ENCODE results near the gene NIPAL3.
"Not testable (repeated sequence)": the region's sequence is repeated elsewhere in the genome, so short reads cannot be mapped to it uniquely, and the experiment has no call there.

Gene NIPAL3

DNA sequence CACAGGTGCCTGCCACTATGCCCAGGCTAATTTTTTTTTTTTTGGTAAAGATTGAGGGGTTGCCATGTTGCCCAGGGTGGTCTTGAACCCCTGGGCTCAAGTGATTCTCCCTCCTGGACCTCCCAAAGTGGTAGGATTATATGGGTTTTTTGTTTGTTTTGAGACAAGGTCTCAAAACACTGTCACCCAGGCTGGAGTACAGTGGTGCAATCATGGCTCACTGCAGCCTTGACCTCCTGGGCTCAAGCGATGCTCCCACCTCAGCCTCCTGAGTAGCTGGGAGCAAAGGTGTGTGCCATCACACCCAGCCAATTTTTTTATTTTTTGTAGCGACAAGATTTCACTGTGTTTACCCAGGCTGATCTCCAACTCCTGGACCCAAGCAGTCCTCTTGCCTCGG lies 78.2 kb downstream of the NIPAL3 start:
- no peak for DNase-seq

- DNase-seq: no peak
Measured at GRCh38 chr1:24498589-24498988, 83.0 kb downstream of the NIPAL3 start.

GRCh38 chr1:24500448-24501048 lies 84.9 kb downstream of the NIPAL3 start:
- DNase-seq: no peak

DNA sequence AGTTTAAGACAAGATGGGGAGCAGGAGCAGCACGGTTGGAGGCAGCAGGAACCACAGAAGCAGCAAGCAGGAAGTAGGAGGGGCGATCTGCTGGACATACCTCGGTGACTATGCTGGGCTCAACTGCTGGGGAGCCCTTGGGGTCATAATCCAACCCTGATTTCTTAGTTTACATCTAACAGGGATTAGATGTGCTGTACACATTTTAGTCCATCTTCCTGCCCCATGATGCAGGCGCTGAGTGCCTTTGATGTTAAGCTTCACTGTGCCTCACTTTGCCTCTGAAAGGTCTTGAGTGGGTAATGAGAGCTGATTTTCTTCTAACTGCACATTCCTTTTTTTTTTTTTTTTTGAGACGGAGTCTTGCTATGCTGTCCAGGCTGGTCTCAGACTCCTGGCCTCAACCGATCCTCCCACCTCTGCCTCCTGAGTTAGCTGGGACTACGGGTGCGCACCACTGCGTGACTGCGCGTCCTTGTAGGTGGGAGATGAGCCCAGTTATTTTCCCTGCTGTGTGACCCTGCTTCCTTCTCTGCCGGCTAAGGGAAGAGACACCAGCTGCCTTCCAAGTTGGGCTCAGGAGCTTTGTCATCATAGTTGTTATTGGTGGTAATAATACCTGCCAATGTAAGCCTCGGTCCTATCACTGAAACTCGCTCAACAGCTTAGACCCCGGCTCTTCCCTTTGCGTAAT lies 85.9 kb downstream of the NIPAL3 start:
- no peak for DNase-seq

GRCh38 chr1:24502065-24502708 lies 86.6 kb downstream of the NIPAL3 start:
- peak; percentile 66 for DNase-seq

DNA sequence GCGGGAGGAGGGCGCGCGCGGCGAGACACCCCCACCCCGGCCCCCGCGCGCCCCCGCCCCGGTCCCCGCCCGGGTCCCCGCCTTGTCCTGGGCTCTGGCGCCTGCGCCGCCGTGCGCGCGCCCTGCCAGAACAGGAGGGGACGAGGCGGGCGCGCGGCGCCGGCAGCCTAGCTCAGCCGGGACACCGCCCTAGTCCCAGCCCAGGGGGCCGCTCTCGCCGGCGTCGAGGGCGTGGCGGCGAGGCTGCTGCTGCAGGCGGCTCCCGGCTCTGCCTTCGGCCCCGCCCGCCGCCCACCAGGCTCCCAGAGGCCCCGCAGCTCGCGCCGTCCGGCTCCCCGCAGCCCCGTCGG lies 87.1 kb downstream of the NIPAL3 start, which contains the start of gene RCAN3:
RCAN3 (plus strand) TSS at position 128 of the 350 bp plus-strand sequence. CDS start 11,537 bp downstream, outside the sequence.
- DNase-seq: peak; percentile 70

DNA sequence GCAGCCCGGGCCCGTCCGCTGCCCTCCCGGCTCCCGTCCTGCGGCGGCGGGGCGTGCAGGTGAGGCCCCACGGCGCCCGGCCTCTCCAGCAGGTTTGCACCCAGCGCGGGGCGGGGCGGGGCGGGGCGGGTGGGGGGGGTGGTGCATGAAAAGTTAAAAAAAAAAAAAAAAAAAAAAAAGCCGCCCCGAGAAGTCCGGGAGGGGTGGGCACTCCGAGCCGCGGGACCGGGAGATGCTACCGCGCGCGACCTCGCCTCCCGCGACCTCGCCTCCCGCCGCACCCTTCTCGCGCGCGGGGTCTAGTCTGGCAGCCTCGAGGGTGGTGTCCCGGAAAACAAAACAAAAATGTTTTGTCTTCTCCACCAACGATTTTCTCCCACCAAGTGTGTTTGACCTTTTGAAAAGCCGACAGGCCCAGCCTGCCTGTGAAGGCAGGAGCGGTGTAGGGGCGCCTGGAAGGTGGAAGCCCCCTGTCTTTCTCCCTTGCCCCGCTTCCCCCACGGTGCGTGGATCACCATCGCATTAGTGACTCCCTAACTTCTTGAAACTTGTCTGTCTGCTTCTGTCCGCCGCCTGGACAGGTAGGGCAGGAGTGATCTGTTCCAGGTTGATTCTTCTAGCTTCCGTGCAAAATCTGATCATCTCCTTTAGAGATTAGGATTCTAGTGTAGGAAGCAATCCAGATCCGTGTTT lies 87.6 kb downstream of the NIPAL3 start:
- no peak for DNase-seq

DNA sequence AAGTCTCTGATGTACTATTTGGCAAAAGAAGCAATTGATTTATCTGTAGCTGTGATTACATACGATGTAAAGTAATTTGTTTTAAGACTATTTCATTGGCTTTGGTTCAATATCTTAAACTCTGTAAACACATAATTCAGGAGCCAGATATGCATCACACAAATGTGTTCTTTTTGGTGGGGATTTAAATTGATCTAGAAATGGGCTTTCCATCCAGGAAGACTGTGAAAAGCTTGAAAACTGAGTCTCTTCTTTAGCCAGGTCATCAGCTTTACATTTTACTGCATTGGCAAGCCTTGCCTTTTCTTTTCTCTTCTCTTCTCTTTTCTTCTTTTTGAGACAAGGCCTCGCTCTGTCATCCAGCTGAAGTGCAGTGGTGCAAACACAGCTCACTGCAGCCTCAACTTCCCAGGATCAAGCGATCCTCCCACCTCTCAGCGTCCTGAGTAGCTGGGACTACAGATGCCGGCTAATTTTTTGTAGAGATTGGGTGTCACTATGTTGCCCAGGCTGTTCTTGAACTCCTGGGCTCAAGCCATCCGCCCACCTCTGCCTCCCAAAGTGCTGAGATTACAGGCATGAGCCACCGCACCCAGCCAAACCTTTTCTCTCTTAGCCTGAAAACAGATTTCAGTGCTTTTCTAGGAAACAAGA lies 88.4 kb downstream of the NIPAL3 start:
- no peak for DNase-seq

DNA sequence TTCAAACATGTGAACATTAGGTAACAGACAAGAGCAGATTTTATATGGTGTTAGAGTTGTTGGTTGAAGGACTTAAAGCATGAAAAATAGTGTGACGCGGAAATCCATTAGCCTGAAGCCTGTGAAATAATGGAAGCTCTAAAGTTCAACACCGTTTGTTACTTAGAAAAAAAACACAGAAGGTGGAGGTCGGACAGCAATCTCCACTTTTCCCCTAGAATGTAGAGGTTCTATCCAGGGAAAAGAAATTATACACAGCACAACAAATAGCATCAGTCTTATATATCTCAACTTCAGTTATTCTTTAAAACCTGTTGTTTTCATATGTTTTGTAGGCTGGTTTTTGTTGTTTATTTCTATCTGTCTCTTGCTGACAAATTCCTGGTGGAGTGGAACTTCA lies 89.0 kb downstream of the NIPAL3 start:
- no peak for DNase-seq

DNA sequence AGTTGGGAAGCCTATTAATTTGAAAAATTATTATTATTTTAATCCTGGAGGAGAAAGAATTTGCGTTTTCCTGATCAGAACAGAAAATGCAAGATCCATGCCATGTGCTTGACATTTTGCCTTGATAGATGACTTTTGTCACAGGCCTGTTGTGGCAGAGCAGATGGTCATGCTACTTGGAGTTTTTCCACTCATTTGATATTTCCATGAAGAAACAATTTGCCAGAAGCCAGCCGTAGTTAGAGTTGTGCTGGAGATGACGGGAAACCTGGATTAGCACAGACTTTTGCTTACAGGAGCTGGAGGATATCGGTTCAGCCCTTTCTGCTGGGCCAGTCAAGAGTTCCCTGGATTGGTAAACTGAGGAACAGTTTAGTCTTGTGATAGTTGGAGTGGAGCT lies 90.2 kb downstream of the NIPAL3 start:
- no peak for DNase-seq

DNA sequence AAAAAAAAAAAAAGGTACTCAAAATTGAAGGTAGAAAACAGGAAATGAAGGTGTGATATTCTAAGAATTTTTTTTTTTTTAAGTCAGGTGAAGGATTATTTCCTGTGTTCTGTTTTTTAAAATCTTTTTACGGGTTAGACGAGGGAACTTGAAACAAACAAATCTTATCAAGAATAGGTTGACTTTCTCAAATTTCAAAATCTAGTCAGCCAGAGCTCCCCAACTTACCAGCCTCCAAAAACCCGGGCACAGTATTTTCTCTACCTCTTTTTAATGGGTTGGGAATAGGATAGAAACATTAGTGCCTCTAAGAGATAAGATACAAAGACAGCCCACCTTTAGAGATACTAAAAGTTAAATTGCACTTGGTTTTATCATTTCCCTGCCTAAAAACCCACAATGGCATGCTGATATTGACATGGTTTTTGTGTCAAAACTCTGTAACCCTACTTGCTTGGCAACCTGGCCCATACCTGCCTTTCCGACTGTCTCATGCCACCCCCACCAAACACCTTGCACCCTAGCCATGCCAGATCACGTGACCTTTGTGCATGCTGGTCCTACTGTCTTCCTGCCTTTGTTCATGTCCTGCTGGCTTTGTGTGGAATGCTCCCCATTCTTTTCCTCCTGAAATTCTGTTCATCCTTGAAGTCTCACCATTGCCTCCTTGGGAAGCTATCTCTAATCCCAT lies 91.2 kb downstream of the NIPAL3 start:
- no peak for DNase-seq

GRCh38 chr1:24507405-24507804 lies 91.8 kb downstream of the NIPAL3 start:
- DNase-seq: no peak

GRCh38 chr1:24508911-24509310 lies 93.3 kb downstream of the NIPAL3 start:
- no peak for DNase-seq

DNA sequence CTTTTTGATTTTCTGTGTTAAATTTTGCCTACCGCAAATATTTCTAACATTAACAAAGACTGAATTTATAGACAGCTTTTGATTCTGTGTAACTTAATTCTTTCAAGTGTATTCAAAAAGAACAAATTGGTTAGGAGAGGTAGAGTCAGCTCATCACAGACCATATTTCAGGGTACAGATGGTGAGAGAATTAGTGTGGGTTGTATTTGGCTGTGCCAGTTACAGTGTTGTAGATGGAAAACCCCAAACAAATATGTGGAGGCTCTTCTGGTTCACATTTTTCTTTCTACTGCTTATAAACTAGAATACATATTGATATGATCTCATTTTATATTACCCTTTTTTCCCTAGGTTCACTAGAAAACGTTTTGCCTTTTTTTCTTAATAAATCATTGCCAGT lies 98.1 kb downstream of the NIPAL3 start:
- DNase-seq: no peak

- DNase-seq: no peak
Measured at GRCh38 chr1:24514946-24515345, 99.3 kb downstream of the NIPAL3 start.

- DNase-seq: not testable (repeated sequence)
Measured at GRCh38 chr1:24515671-24516209, 100.1 kb downstream of the NIPAL3 start.

- no peak for DNase-seq
Measured at GRCh38 chr1:24516506-24516905, 100.9 kb downstream of the NIPAL3 start.

GRCh38 chr1:24517898-24518297 lies 102.3 kb downstream of the NIPAL3 start:
- no peak for DNase-seq

DNA sequence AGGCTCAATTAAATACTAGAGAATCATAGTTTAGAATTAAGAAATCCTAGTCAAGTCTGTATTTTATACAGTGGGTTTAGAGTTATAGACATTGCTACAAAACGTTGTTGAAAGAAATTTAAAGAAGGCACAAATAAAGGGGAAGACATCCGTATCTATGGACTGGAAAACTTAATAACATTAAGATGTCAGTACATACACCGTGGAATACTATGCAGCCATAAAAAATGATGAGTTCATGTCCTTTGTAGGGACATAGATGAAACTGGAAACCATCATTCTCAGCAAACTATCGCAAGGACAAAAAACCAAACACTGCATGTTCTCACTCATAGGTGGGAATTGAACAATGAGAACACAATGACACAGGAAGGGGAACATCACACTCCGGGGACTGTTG lies 104.7 kb downstream of the NIPAL3 start:
- DNase-seq: not testable (repeated sequence)

Measured in NCI-H2029 (cell line).